Esophagus squamous epithelium (tissue), 5 donors: ENCODE measurements around the gene LPAR1. TPM values are rescaled to one million over a fixed set of nuclear protein-coding genes. Genes with fewer than 3 reads are reported as not detected.
A peak's percentile ranks its signal among the peaks of the same experiment; 100 is the strongest.

ENCODE experiments used
- DNase-seq: peaks from one replicate; lab custom pipeline; 2025; lab: John Stamatoyannopoulos, UW
- H3K27ac ChIP-seq, 4 donors: fragments of 200-600 bp; sonication (generic); one replicate each; pipeline ENCODE4 v1.5.1; 2016 to 2019; ENCODE audit warnings: mild to moderate bottlenecking in 1 of 4
- H3K27me3 ChIP-seq, 4 donors: fragments of 200-600 bp; sonication (generic); 1 replicate in 3 of 4; 2 replicates in 1 of 4; pipeline versions ENCODE4 v1.5.1 to v1.6.0; 2017 to 2021; ENCODE audit warnings: antibody characterized with exemption in 1 of 4
- H3K36me3 ChIP-seq, 3 donors: fragments of 200-600 bp; sonication (generic); one replicate each; pipeline ENCODE4 v1.5.1; 2016 to 2019
- H3K4me1 ChIP-seq, 3 donors: fragments of 200-600 bp; sonication (generic); one replicate each; pipeline ENCODE4 v1.5.1; 2017 to 2019
- H3K4me3 ChIP-seq, 4 donors: fragments of 200-600 bp; sonication (generic); 1 replicate in 3 of 4; 2 replicates in 1 of 4; pipeline ENCODE4 v1.5.1; 2016 to 2019; ENCODE audit warnings: mild to moderate bottlenecking in 2 of 4, moderate library complexity in 1 of 4
- H3K9me3 ChIP-seq, 3 donors: fragments of 200-600 bp; sonication (generic); one replicate each; pipeline ENCODE4 v1.5.1; 2016 to 2019
- CTCF ChIP-seq, 6 experiments: fragments of 450-650 bp in 4 of 6; fragments of 200-600 bp in 2 of 6; sonication (generic) in 2 of 6; IDR thresholded peaks; one replicate each; pipeline ENCODE4 v1.5.1; 2016 to 2019; ENCODE audit warnings: antibody characterized with exemption in 6 of 6, mild to moderate bottlenecking in 4 of 6, moderate library complexity in 4 of 6
- POLR2A ChIP-seq, 4 donors: fragments of 450-650 bp; IDR thresholded peaks; one replicate each; pipeline ENCODE4 v1.6.1; 2017; ENCODE audit warnings: antibody characterized with exemption in 4 of 4, mild to moderate bottlenecking in 4 of 4, moderate library complexity in 3 of 4
- WGBS, 2 donors: methylation state at CpG; one replicate each; pipeline ENCODE4 v1.1.5; 2018; 5-methylcytosine and 5-hydroxymethylcytosine counted together
- intact Hi-C: fragments of 100-400 bp; cut with DNase I; formaldehyde crosslinking; loops from one replicate; pipeline ENCODE4 v1.15.0; 2022
- total RNA-seq, 4 donors: library from RNA; depleted of rRNA; stranded (reverse); fragments of >200 nt; gene quantifications; one replicate each; pipeline ENCODE4 v1.1.0, GENCODE V29; 2016
- donor health status: DM: yes; HTN: yes; CAD: no.

LPAR1 gene
- total RNA-seq, 4 donors from 2014 or later: 6.3 to 59.5 (median 14.1) TPM

DNA sequence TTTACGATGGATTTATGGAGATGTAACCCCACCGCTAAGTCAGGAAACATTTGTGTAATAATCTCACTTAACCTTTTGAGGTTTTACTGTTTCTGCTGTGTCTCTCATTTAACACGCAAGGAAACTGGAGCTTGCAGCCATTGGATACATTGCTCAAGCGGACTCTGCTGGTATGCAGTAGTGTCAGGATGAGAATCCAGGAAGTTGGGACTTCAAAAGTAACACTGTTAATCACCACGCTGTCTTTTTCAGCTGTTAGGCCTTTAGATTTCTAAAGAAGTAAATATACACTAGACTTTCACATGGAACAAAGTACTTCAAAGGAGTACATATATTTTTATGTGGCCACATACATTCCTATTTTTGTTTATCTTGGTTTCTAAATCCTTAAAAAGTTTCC, 114.7 kb downstream of the LPAR1 start:
- H3K9me3 ChIP-seq: no peaks in the 10 kb centered on the region
- no peaks in the 10 kb centered on the region for H3K27me3 ChIP-seq
- no peak overlapping the region for H3K4me3 ChIP-seq
- intact Hi-C loops: no loop called here
- peaks cover 0 to 18% (median 8%) of the 10 kb centered on the region in 3 donors for H3K4me1 ChIP-seq
- no peaks in the 10 kb centered on the region for H3K36me3 ChIP-seq
- TF ChIP-seq POLR2A (IDR thresholded peaks at IDR 0.05): no peak
- no peak for TF ChIP-seq CTCF (IDR thresholded peaks at IDR 0.05)
- WGBS, 2 donors: 67 to 80% methylated on average over 5 of the region's 5 CpGs
- no peak overlapping the region for H3K27ac ChIP-seq
- DNase-seq: no peak

- TF ChIP-seq POLR2A (IDR thresholded peaks at IDR 0.05) (no peak), CTCF (IDR thresholded peaks at IDR 0.05) (no peak)
Observed at GRCh38 chr9:110922145-110922544, 116.1 kb downstream of the LPAR1 start.

DNA sequence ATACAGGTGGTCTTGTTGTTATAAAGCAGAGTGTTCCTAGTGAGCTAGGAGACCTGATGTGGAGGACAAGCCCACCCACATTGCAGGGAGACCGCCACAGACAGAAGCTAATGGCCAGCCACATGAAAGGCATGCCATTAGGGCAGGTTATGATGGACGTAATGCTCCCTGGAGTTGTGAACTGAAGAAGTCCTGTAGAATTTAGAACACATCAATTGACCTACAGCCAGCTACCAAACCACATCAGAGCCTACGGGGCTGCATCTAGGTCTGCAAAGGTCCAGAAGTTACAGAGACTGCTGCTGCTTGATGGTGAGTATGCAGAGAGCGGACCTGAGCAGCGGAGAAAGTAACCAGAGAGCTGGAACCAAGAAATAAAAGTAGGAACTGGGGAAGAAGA, 116.6 kb downstream of the LPAR1 start:
- Histone ChIP-seq H3K4me3 (no peak overlapping the region), H3K36me3 (no peaks in the 10 kb centered on the region), H3K9me3 (no peaks in the 10 kb centered on the region), H3K27ac (no peak overlapping the region), H3K4me1 (peaks cover 0 to 28% (median 10%) of the 10 kb centered on the region in 3 donors), H3K27me3 (no peaks in the 10 kb centered on the region)
- no peak for TF ChIP-seq POLR2A (IDR thresholded peaks at IDR 0.05)
- intact Hi-C loops: no loop called here
- no peak for DNase-seq
- 85 to 93% methylated on average over 5 of the region's 5 CpGs for WGBS, 2 donors

More at GRCh38 chr9:110922145-110922544, 116.1 kb downstream of the LPAR1 start:
- H3K36me3 ChIP-seq: no peaks in the 10 kb centered on the region
- H3K4me3 ChIP-seq: no peak overlapping the region
- intact Hi-C loops: no loop called here
- H3K27ac ChIP-seq: no peak overlapping the region
- DNase-seq: no peak
- H3K4me1 ChIP-seq: peaks cover 0 to 28% (median 10%) of the 10 kb centered on the region in 3 donors
- WGBS, 2 donors: 70 to 94% methylated on average over 3 of the region's 3 CpGs
- H3K9me3 ChIP-seq: no peaks in the 10 kb centered on the region
- no peaks in the 10 kb centered on the region for H3K27me3 ChIP-seq

- Histone ChIP-seq H3K4me1 (peaks cover 0 to 29% (median 10%) of the 10 kb centered on the region in 3 donors), H3K27me3 (no peaks in the 10 kb centered on the region), H3K9me3 (no peaks in the 10 kb centered on the region), H3K36me3 (no peaks in the 10 kb centered on the region), H3K4me3 (no peak overlapping the region), H3K27ac (peak overlapping the region; percentile 11 to 53 (median 36))
- WGBS, 2 donors: 75 to 79% methylated on average over 3 of the region's 3 CpGs
- intact Hi-C loops: no loop called here
- no peak for DNase-seq
- TF ChIP-seq CTCF (IDR thresholded peaks at IDR 0.05) (no peak), POLR2A (IDR thresholded peaks at IDR 0.05) (no peak)
Observed at GRCh38 chr9:110919609-110920008, 118.7 kb downstream of the LPAR1 start.

DNA sequence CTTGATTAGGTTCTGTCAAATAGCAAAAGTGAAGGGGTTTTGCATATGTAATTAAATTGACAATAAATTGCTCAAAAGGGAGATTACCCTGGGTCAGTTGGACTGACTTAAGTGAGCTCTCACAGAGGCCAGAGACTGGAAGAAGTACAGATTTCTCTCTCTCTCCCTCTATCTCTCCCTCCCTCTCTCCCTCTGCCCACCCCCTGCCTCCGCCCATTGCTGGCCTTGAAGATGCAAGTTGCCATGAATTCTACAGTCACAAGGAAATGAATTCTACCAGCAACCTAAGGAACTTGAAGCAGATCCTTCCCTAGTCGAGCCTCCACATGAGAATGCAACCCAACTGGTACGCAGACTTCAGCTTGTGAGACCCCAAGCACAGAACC, 119.2 kb downstream of the LPAR1 start:
- 89 to 95% methylated on average over 3 of the region's 3 CpGs for WGBS, 2 donors

More for the DNA sequence above, 119.2 kb downstream of the LPAR1 start:
- H3K36me3 ChIP-seq: no peaks in the 10 kb centered on the region
- DNase-seq: no peak
- intact Hi-C loops: no loop called here
- H3K9me3 ChIP-seq: no peaks in the 10 kb centered on the region
- H3K4me1 ChIP-seq: peaks cover 0 to 34% (median 10%) of the 10 kb centered on the region in 3 donors
- no peak for TF ChIP-seq CTCF (IDR thresholded peaks at IDR 0.05)
- TF ChIP-seq POLR2A (IDR thresholded peaks at IDR 0.05): no peak
- H3K27me3 ChIP-seq: no peaks in the 10 kb centered on the region
- peak overlapping the region in 3 of 4 donors; percentile 11 to 53 (median 37) for H3K27ac ChIP-seq
- H3K4me3 ChIP-seq: no peak overlapping the region
